Fibroblast of villous mesenchyme (primary cell): ENCODE data around the gene IQCE. TPM values are rescaled to one million over a fixed set of nuclear protein-coding genes. Genes with fewer than 3 reads are reported as not detected.

Experiments
- DNase-seq: peaks from one replicate; pipeline ENCODE4 v3.0.0-alpha.2; 2010; ENCODE audit warnings: low read depth
- H3K4me3 ChIP-seq: 2 replicates; pipeline ENCODE4 v1.5.1; 2011; ENCODE audit warnings: low read depth, mild to moderate bottlenecking, low read length
- CTCF ChIP-seq: IDR thresholded peaks from 2 replicates; pipeline ENCODE4 v1.5.1; 2012; ENCODE audit warnings: low read depth, mild to moderate bottlenecking, low read length; ENCODE audit not compliant: insufficient read depth
- total RNA-seq: library from RNA; depleted of rRNA; stranded (reverse); fragments of >200 nt; gene quantifications from 2 replicates; pipeline ENCODE4 v1.2.3, GENCODE V29; 2012

The IQCE gene
- total RNA-seq, 1 donor, result 13.4 TPM

GRCh38 chr7:2635148-2635668, 76.4 kb downstream of the IQCE start:
- H3K4me3 ChIP-seq, result no peak overlapping the region
- DNase-seq, result no peak
- no peak for TF ChIP-seq CTCF

GRCh38 chr7:2635810-2636701, 77.3 kb downstream of the IQCE start:
- no peak overlapping the region for H3K4me3 ChIP-seq
- TF ChIP-seq CTCF, result no peak
- no peak for DNase-seq

GRCh38 chr7:2637066-2637471, 78.3 kb downstream of the IQCE start:
- H3K4me3 ChIP-seq, result no peak overlapping the region
- no peak for TF ChIP-seq CTCF
- no peak for DNase-seq

- no peak for DNase-seq
- TF ChIP-seq CTCF, result no peak
- H3K4me3 ChIP-seq, result no peak overlapping the region
These were observed 78.9 kb downstream of the IQCE start for GRCh38 chr7:2637505-2638223.

- DNase-seq, result peak; percentile 70
- H3K4me3 ChIP-seq, result no peak overlapping the region
- no peak for TF ChIP-seq CTCF
These were observed 79.6 kb downstream of the IQCE start for GRCh38 chr7:2638224-2638991.

- H3K4me3 ChIP-seq, result no peak overlapping the region
- TF ChIP-seq CTCF, result no peak
- DNase-seq, result no peak
These were observed 80.5 kb downstream of the IQCE start for GRCh38 chr7:2639181-2639681.
